WTC11 (cell line): ENCODE data around the gene RRAGA. TPM values are rescaled to one million over a fixed set of nuclear protein-coding genes. Genes with fewer than 3 reads are reported as not detected.

Experiments used
- ATAC-seq: fragments of 200-7000 bp; cut with Tn5 transposase; 2 replicates; pipeline ENCODE4 v1.10.0; 2021; ENCODE audit warnings: mild to moderate bottlenecking, moderate library complexity
- Bru-seq: library from RNA; stranded (reverse); fragments of 400-500 nt; gene quantifications from one replicate; lab custom pipeline; 2021; lab: Mats Ljungman, UMichigan
- CTCF ChIA-PET: fragments of 300-600 bp; sonication (Branson Sonifier 250); formaldehyde crosslinking; loops from one replicate; lab custom pipeline; 2021; ENCODE audit warnings: antibody characterized with exemption; lab: Charles Lee
- POLR2A ChIA-PET: fragments of 350-600 bp; sonication (Branson Sonifier 250); formaldehyde crosslinking; loops from one replicate; lab custom pipeline; 2021; ENCODE audit warnings: antibody characterized with exemption; lab: Charles Lee
- DNase-seq: peaks from one replicate; pipeline ENCODE4 v3.0.0; 2021; ENCODE audit warnings: low spot score
- H3K27ac Mint-ChIP-seq: 2 replicates; pipeline ENCODE4 v1.8.0; 2021; ENCODE audit warnings: mixed read lengths
- H3K27me3 Mint-ChIP-seq: 2 replicates; pipeline ENCODE4 v1.8.0; 2021; ENCODE audit warnings: low read depth, mild to moderate bottlenecking, moderate library complexity, mixed read lengths
- H3K36me3 Mint-ChIP-seq: 2 replicates; pipeline ENCODE4 v1.8.0; 2021; ENCODE audit warnings: mixed read lengths
- H3K4me1 Mint-ChIP-seq: 2 replicates; pipeline ENCODE4 v1.8.0; 2022; ENCODE audit warnings: mixed read lengths
- H3K4me3 Mint-ChIP-seq: 2 replicates; pipeline ENCODE4 v1.8.0; 2021; ENCODE audit warnings: mild to moderate bottlenecking, moderate library complexity, mixed read lengths
- H3K9me3 Mint-ChIP-seq: 2 replicates; pipeline ENCODE4 v1.8.0; 2021; ENCODE audit warnings: mixed read lengths
- ATF2 ChIP-seq: sonication (generic); formaldehyde crosslinking; IDR thresholded peaks from 2 replicates; pipeline ENCODE4 v1.8.1; 2022; ENCODE audit warnings: low read depth, missing genetic modification reagents, borderline replicate concordance
- CBFB ChIP-seq: sonication (generic); formaldehyde crosslinking; IDR thresholded peaks from 2 replicates; pipeline ENCODE4 v1.8.1; 2022; ENCODE audit warnings: mild to moderate bottlenecking, low read depth, missing genetic modification reagents
- CREB1 ChIP-seq: sonication (generic); formaldehyde crosslinking; IDR thresholded peaks from 2 replicates; pipeline ENCODE4 v1.8.0; 2023; ENCODE audit warnings: mild to moderate bottlenecking, missing genetic modification reagents
- E2F4 ChIP-seq: sonication (generic); formaldehyde crosslinking; IDR thresholded peaks from 2 replicates; pipeline ENCODE4 v1.8.1; 2022; ENCODE audit warnings: low read depth, mild to moderate bottlenecking, moderate library complexity, missing genetic modification reagents, borderline replicate concordance
- ETV6 ChIP-seq: sonication (generic); formaldehyde crosslinking; IDR thresholded peaks from 2 replicates; pipeline ENCODE4 v1.8.1; 2022; ENCODE audit warnings: mild to moderate bottlenecking, missing genetic modification reagents
- FOXK1 ChIP-seq: sonication (generic); formaldehyde crosslinking; IDR thresholded peaks from 2 replicates; pipeline ENCODE4 v1.8.0; 2022; ENCODE audit warnings: mild to moderate bottlenecking, moderate library complexity, missing genetic modification reagents
- FOXP4 ChIP-seq: sonication (generic); formaldehyde crosslinking; IDR thresholded peaks from 2 replicates; pipeline ENCODE4 v1.8.0; 2022; ENCODE audit warnings: mild to moderate bottlenecking, missing genetic modification reagents
- IRF1 ChIP-seq: sonication (generic); formaldehyde crosslinking; IDR thresholded peaks from 2 replicates; pipeline ENCODE4 v1.8.0; 2023; ENCODE audit warnings: missing genetic modification reagents
- JAZF1 ChIP-seq: fragments of 250-450 bp; sonication (Bioruptor Pico); IDR thresholded peaks from 2 replicates; pipeline ENCODE4 v1.9.0; 2021; ENCODE audit warnings: moderate library complexity, mild to moderate bottlenecking, inconsistent platforms
- JUN ChIP-seq: sonication (generic); formaldehyde crosslinking; IDR thresholded peaks from 2 replicates; pipeline ENCODE4 v1.8.0; 2023; ENCODE audit warnings: mild to moderate bottlenecking, missing genetic modification reagents
- MAX ChIP-seq: sonication (generic); formaldehyde crosslinking; IDR thresholded peaks from 2 replicates; pipeline ENCODE4 v1.8.0; 2022; ENCODE audit warnings: mild to moderate bottlenecking, missing genetic modification reagents
- NFATC4 ChIP-seq: fragments of 250-450 bp; sonication (Bioruptor Pico); IDR thresholded peaks from 2 replicates; pipeline ENCODE4 v1.9.0; 2021; ENCODE audit warnings: mild to moderate bottlenecking
- NFYB ChIP-seq: sonication (generic); formaldehyde crosslinking; conservative IDR thresholded peaks from 2 replicates; pipeline ENCODE4 v1.8.0; 2022; ENCODE audit warnings: low read depth, missing genetic modification reagents
- TCF7 ChIP-seq: sonication (generic); formaldehyde crosslinking; IDR thresholded peaks from 2 replicates; pipeline ENCODE4 v1.8.0; 2022; ENCODE audit warnings: mild to moderate bottlenecking, low read depth, missing genetic modification reagents, moderate library complexity
- TEAD1 ChIP-seq: sonication (generic); formaldehyde crosslinking; IDR thresholded peaks from 2 replicates; pipeline ENCODE4 v1.8.0; 2022; ENCODE audit warnings: mild to moderate bottlenecking, missing genetic modification reagents
- USF1 ChIP-seq: sonication (generic); formaldehyde crosslinking; IDR thresholded peaks from 2 replicates; pipeline ENCODE4 v1.8.0; 2022; ENCODE audit warnings: mild to moderate bottlenecking, missing genetic modification reagents
- USF2 ChIP-seq: sonication (generic); formaldehyde crosslinking; IDR thresholded peaks from 2 replicates; pipeline ENCODE4 v1.8.1; 2023; ENCODE audit warnings: mild to moderate bottlenecking, missing genetic modification reagents, moderate library complexity
- ZBTB43 ChIP-seq: sonication (generic); formaldehyde crosslinking; IDR thresholded peaks from 2 replicates; pipeline ENCODE4 v1.8.1; 2023; ENCODE audit warnings: mild to moderate bottlenecking, missing genetic modification reagents
- ZMAT4 ChIP-seq: fragments of 250-450 bp; sonication (Bioruptor Pico); IDR thresholded peaks from 2 replicates; pipeline ENCODE4 v1.9.0; 2021; ENCODE audit warnings: mild to moderate bottlenecking
- ZNF138 ChIP-seq: sonication (generic); formaldehyde crosslinking; conservative IDR thresholded peaks from 2 replicates; pipeline ENCODE4 v1.8.1; 2022; ENCODE audit warnings: mild to moderate bottlenecking, moderate library complexity, missing genetic modification reagents
- ZNF423 ChIP-seq: fragments of 250-450 bp; sonication (Bioruptor Pico); IDR thresholded peaks from 2 replicates; pipeline ENCODE4 v2.1.2; 2022; ENCODE audit warnings: mild to moderate bottlenecking, moderate library complexity
- ZNF671 ChIP-seq: fragments of 250-450 bp; sonication (Bioruptor Pico); IDR thresholded peaks from 2 replicates; pipeline ENCODE4 v1.8.0; 2021; ENCODE audit warnings: mild to moderate bottlenecking
- long read RNA-seq, 3 experiments: library from RNA in 1 of 3; library from capped mRNA in 1 of 3; library from polyadenylated mRNA in 1 of 3; unstranded in 2 of 3; stranded (forward) in 1 of 3; transcript quantifications; one replicate each; pipeline ENCODE4 v2.0.0, GENCODE V29; 2021
- total RNA-seq: library from RNA; stranded (reverse); gene quantifications from 3 replicates; pipeline ENCODE4 v1.2.3, GENCODE V29; 2021

RRAGA gene
- total RNA-seq (48.0 to 50.1 TPM (median 48.7 TPM) in 3 replicates), Bru-seq, nascent RNA (percentile 96 among the genes with signal in this experiment)
- long read RNA-seq, experiment 1, transcript RRAGA-201 (1 exons, 1,589 nt), result major isoform, 221 of 221 reads
- long read RNA-seq, experiment 1, partial matches to known transcripts, result 0 of 221 reads
- long read RNA-seq, experiment 1, other reads (novel, unspliced or antisense), result 0 of 221 reads
- long read RNA-seq, experiment 2, transcript RRAGA-201 (1 exons, 1,589 nt), result major isoform, 73 of 74 reads
- long read RNA-seq, experiment 2, partial matches to known transcripts, result 0 of 74 reads
- long read RNA-seq, experiment 2, other reads (novel, unspliced or antisense), result 1 of 74 reads
- long read RNA-seq, experiment 3, partial matches to known transcripts, result 0 of 3 reads
- long read RNA-seq, experiment 3, other reads (novel, unspliced or antisense), result 1 of 3 reads

- H3K27me3 Mint-ChIP-seq, result no peaks in the 10 kb centered on the region
- ChIA-PET POLR2A (interaction anchor here (0.6 to 1.8 kb wide), 6 partner anchors 64 to 277 kb away, joined by 3 to 7 read pairs (median 6); partner anchors contain the start of gene DENND4C), CTCF (interaction anchor here (0.5 to 7.3 kb wide), 34 partner anchors 13 to 415 kb away, joined by 3 to 58 read pairs (median 4); partner anchors contain the start of gene DENND4C)
- H3K27ac Mint-ChIP-seq, result peak within 1 kb of the TSS; percentile 97
- peak; percentile 89 for ATAC-seq
- H3K4me3 Mint-ChIP-seq, result peak within 1 kb of the TSS; percentile 87
- DNase-seq, result peak; percentile 95
- H3K36me3 Mint-ChIP-seq, result peaks cover under 1% of the 10 kb centered on the region; the same call in 1 of the 2 replicates
- peaks cover 40% of the 10 kb centered on the region for H3K4me1 Mint-ChIP-seq
- H3K9me3 Mint-ChIP-seq, result peaks cover 2% of the 10 kb centered on the region
- no peak; the same call in 1 of the 2 replicates for TF ChIP-seq ZNF138 (CRISPR knock-in tag)
- peak; percentile 86 for TF ChIP-seq MAX
- TF ChIP-seq ZNF671 (CRISPR knock-in tag), result no peak
- TF ChIP-seq JUN (CRISPR knock-in tag), result no peak; the same call in 1 of the 2 replicates
- no peak for TF ChIP-seq ZNF423 (CRISPR knock-in tag)
- 0 out of 2 replicates have a peak, but pooled peaks have one; percentile 33 for TF ChIP-seq ZBTB43 (CRISPR knock-in tag)
- no peak; the same call in 1 of the 2 replicates for TF ChIP-seq USF1 (CRISPR knock-in tag)
- no peak for TF ChIP-seq E2F4 (CRISPR knock-in tag)
- TF ChIP-seq FOXP4 (CRISPR knock-in tag), result peak; percentile 61; the same call in 1 of the 2 replicates
- no peak for TF ChIP-seq JAZF1
- no peak for TF ChIP-seq ZMAT4 (CRISPR knock-in tag)
- no peak for TF ChIP-seq ATF2 (CRISPR knock-in tag)
- no peak; the same call in 1 of the 2 replicates for TF ChIP-seq USF2
- no peak; the same call in 1 of the 2 replicates for TF ChIP-seq CREB1 (CRISPR knock-in tag)
- TF ChIP-seq NFYB (CRISPR knock-in tag), result no peak
- peak; percentile 64; the same call in 1 of the 2 replicates for TF ChIP-seq TEAD1
- TF ChIP-seq TCF7 (CRISPR knock-in tag), result no peak
- TF ChIP-seq CBFB (CRISPR knock-in tag), result peak; percentile 94; the same call in 1 of the 2 replicates
- TF ChIP-seq IRF1 (CRISPR knock-in tag), result no peak
- TF ChIP-seq FOXK1 (CRISPR knock-in tag), result 0 out of 2 replicates have a peak, but pooled peaks have one; percentile 28
- TF ChIP-seq NFATC4 (CRISPR knock-in tag), result no peak
- peak; percentile 90 for TF ChIP-seq ETV6 (CRISPR knock-in tag)
These were observed at the start of gene RRAGA for GRCh38 chr9:19048966-19049916. Gene RRAGA (plus strand): TSS chr9:19049427. CDS start chr9:19049660, 233 bp downstream.
